ENCODE data around the gene DAGLB. TPM values are rescaled to one million over a fixed set of nuclear protein-coding genes. Genes with fewer than 3 reads are reported as not detected.

DAGLB gene
- total and polyA plus RNA-seq, 2 donors, result 11.1 to 19.4 TPM

DNA sequence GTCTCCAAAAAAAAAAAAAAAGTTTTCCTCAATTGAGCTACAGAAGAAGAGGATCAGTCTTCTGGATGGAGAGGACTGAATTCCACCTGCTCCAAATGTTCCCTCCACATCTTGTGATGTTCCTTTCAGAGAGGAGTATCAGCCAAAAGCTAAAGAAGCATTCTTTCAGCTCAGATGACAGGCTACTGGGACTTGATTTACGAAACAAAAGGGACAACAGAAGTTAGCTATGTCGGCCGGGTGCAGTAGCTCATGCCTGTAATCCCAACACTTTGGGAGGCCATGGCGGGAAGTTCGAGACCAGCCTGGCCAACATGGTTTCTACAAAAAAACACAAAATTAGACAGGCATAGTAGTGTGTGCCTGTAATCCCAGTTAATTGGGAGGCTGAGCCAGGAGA is 7.4 kb downstream of the DAGLB start:
- 99% methylated on average over 5 of the region's 5 CpGs for WGBS
- H3K4me1 ChIP-seq (ENCODE audit: control insufficient read depth in 2 of 2, insufficient read depth in 2 of 2, low read length in 2 of 2), result peaks cover 4 to 33% of the 10 kb centered on the region in 2 donors
- H3K36me3 ChIP-seq (ENCODE audit: control insufficient read depth in 2 of 2, insufficient read depth in 2 of 2, low read length in 1 of 2), result peaks cover 10 to 30% of the 10 kb centered on the region in 2 donors
- no peak for DNase-seq (ENCODE audit: low read depth in 6 of 9, low spot score in 9 of 9)
- no peak overlapping the region for H3K4me3 ChIP-seq (ENCODE audit: low read length in 2 of 2)
- no peak overlapping the region for H3K27ac ChIP-seq (ENCODE audit: low read depth in 1 of 2, low read length in 1 of 2)
- no peaks in the 10 kb centered on the region for H3K27me3 ChIP-seq (ENCODE audit: control insufficient read depth in 2 of 2, insufficient read depth in 1 of 2, low read length in 1 of 2)
- H3K9me3 ChIP-seq (ENCODE audit: control insufficient read depth in 2 of 2, insufficient read depth in 1 of 2, low read length in 1 of 2), result no peaks in the 10 kb centered on the region

DNA sequence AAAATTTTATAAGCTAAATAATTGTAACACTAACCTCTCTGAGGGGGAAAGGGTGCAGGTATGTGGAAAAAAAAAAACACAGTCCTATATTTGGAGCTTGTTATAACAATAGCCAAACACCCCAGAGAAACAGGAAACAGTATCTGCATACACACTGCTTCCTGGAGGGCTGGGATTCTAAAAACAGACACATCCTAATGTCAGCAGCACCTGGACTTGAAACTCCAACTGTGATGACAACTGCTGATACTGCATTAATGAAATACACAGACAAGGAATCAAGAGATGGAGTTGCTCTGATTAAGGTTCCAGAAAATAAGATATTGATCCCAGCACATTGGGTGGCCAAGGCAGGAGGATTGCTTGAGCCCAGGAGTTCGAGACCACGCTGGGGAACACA is 9.3 kb downstream of the DAGLB start:
- H3K4me3 ChIP-seq (ENCODE audit: low read length in 2 of 2), result no peak overlapping the region
- H3K9me3 ChIP-seq (ENCODE audit: control insufficient read depth in 2 of 2, insufficient read depth in 1 of 2, low read length in 1 of 2), result no peaks in the 10 kb centered on the region
- peaks cover 19 to 27% of the 10 kb centered on the region in 2 donors for H3K36me3 ChIP-seq (ENCODE audit: control insufficient read depth in 2 of 2, insufficient read depth in 2 of 2, low read length in 1 of 2)
- peak overlapping the region; percentile 70 to 75 for H3K27ac ChIP-seq (ENCODE audit: low read depth in 1 of 2, low read length in 1 of 2)
- 59% methylated on average over 2 of the region's 2 CpGs for WGBS
- peaks cover 4 to 34% of the 10 kb centered on the region in 2 donors for H3K4me1 ChIP-seq (ENCODE audit: control insufficient read depth in 2 of 2, insufficient read depth in 2 of 2, low read length in 2 of 2)
- peak in 5 of 9 donors; percentile 4 to 68 (median 29) for DNase-seq (ENCODE audit: low read depth in 6 of 9, low spot score in 9 of 9)
- H3K27me3 ChIP-seq (ENCODE audit: control insufficient read depth in 2 of 2, insufficient read depth in 1 of 2, low read length in 1 of 2), result no peaks in the 10 kb centered on the region

GRCh38 chr7:6437251-6437650 is 10.5 kb downstream of the DAGLB start:
- Histone ChIP-seq H3K4me3 (ENCODE audit: low read length in 2 of 2) (no peak overlapping the region), H3K9me3 (ENCODE audit: control insufficient read depth in 2 of 2, insufficient read depth in 1 of 2, low read length in 1 of 2) (no peaks in the 10 kb centered on the region), H3K36me3 (ENCODE audit: control insufficient read depth in 2 of 2, insufficient read depth in 2 of 2, low read length in 1 of 2) (peaks cover 24 to 27% of the 10 kb centered on the region in 2 donors), H3K4me1 (ENCODE audit: control insufficient read depth in 2 of 2, insufficient read depth in 2 of 2, low read length in 2 of 2) (peaks cover 4 to 34% of the 10 kb centered on the region in 2 donors), H3K27me3 (ENCODE audit: control insufficient read depth in 2 of 2, insufficient read depth in 1 of 2, low read length in 1 of 2) (no peaks in the 10 kb centered on the region), H3K27ac (ENCODE audit: low read depth in 1 of 2, low read length in 1 of 2) (peak overlapping the region; percentile 14 to 36)
- DNase-seq (ENCODE audit: low read depth in 6 of 9, low spot score in 9 of 9), result no peak
- 93% methylated on average over 6 of the region's 6 CpGs for WGBS

DNA sequence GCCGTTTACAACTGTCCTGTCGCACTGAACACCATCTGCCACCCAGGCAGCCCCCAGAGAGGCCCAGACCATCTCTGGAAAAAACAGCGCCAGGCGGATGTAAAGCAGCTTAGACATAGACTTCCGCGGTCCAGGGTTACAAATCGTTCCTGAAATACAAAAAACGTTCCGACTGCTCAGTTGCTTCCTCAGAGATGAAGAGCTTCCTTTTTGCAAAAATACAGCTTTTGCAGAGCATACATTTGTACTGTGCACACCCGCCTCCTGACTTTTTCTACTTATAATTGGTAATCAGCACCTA is 11.4 kb downstream of the DAGLB start:
- whole genome bisulfite sequencing, result 8% methylated on average over 10 of the region's 10 CpGs
- H3K27ac ChIP-seq (ENCODE audit: low read depth in 1 of 2, low read length in 1 of 2), result peak overlapping the region; percentile 80 to 85
- peaks cover 22 to 31% of the 10 kb centered on the region in 2 donors for H3K36me3 ChIP-seq (ENCODE audit: control insufficient read depth in 2 of 2, insufficient read depth in 2 of 2, low read length in 1 of 2)
- peak overlapping the region in 1 of 2 donors; percentile 4 for H3K4me3 ChIP-seq (ENCODE audit: low read length in 2 of 2)
- no peaks in the 10 kb centered on the region for H3K9me3 ChIP-seq (ENCODE audit: control insufficient read depth in 2 of 2, insufficient read depth in 1 of 2, low read length in 1 of 2)
- H3K4me1 ChIP-seq (ENCODE audit: control insufficient read depth in 2 of 2, insufficient read depth in 2 of 2, low read length in 2 of 2), result peaks cover 4 to 34% of the 10 kb centered on the region in 2 donors
- peak in 6 of 9 donors; percentile 22 to 75 (median 42) for DNase-seq (ENCODE audit: low read depth in 6 of 9, low spot score in 9 of 9)
- no peaks in the 10 kb centered on the region for H3K27me3 ChIP-seq (ENCODE audit: control insufficient read depth in 2 of 2, insufficient read depth in 1 of 2, low read length in 1 of 2)

- Histone ChIP-seq H3K4me3 (ENCODE audit: low read length in 2 of 2) (peak overlapping the region in 1 of 2 donors; percentile 4), H3K27me3 (ENCODE audit: control insufficient read depth in 2 of 2, insufficient read depth in 1 of 2, low read length in 1 of 2) (no peaks in the 10 kb centered on the region), H3K27ac (ENCODE audit: low read depth in 1 of 2, low read length in 1 of 2) (peak overlapping the region; percentile 80 to 85), H3K9me3 (ENCODE audit: control insufficient read depth in 2 of 2, insufficient read depth in 1 of 2, low read length in 1 of 2) (no peaks in the 10 kb centered on the region), H3K36me3 (ENCODE audit: control insufficient read depth in 2 of 2, insufficient read depth in 2 of 2, low read length in 1 of 2) (peaks cover 27 to 31% of the 10 kb centered on the region in 2 donors), H3K4me1 (ENCODE audit: control insufficient read depth in 2 of 2, insufficient read depth in 2 of 2, low read length in 2 of 2) (peaks cover 4 to 34% of the 10 kb centered on the region in 2 donors)
- 24% methylated on average over 27 of the region's 27 CpGs for WGBS
- peak; percentile 62 to 93 (median 83) for DNase-seq (ENCODE audit: low read depth in 6 of 9, low spot score in 9 of 9)
Observed at GRCh38 chr7:6435486-6436384, 12.0 kb downstream of the DAGLB start.

- Histone ChIP-seq H3K4me1 (ENCODE audit: control insufficient read depth in 2 of 2, insufficient read depth in 2 of 2, low read length in 2 of 2) (peaks cover 4 to 28% of the 10 kb centered on the region in 2 donors), H3K27me3 (ENCODE audit: control insufficient read depth in 2 of 2, insufficient read depth in 1 of 2, low read length in 1 of 2) (no peaks in the 10 kb centered on the region), H3K36me3 (ENCODE audit: control insufficient read depth in 2 of 2, insufficient read depth in 2 of 2, low read length in 1 of 2) (peaks cover 31 to 41% of the 10 kb centered on the region in 2 donors), H3K9me3 (ENCODE audit: control insufficient read depth in 2 of 2, insufficient read depth in 1 of 2, low read length in 1 of 2) (no peaks in the 10 kb centered on the region), H3K4me3 (ENCODE audit: low read length in 2 of 2) (no peak overlapping the region), H3K27ac (ENCODE audit: low read depth in 1 of 2, low read length in 1 of 2) (no peak overlapping the region)
- no peak for DNase-seq (ENCODE audit: low read depth in 6 of 9, low spot score in 9 of 9)
- 96% methylated on average over 17 of the region's 17 CpGs for WGBS
Observed at GRCh38 chr7:6433784-6434615, 13.8 kb downstream of the DAGLB start.

GRCh38 chr7:6432781-6433180 is 15.0 kb downstream of the DAGLB start:
- Histone ChIP-seq H3K27ac (ENCODE audit: low read depth in 1 of 2, low read length in 1 of 2) (no peak overlapping the region), H3K36me3 (ENCODE audit: control insufficient read depth in 2 of 2, insufficient read depth in 2 of 2, low read length in 1 of 2) (peaks cover 43 to 49% of the 10 kb centered on the region in 2 donors), H3K4me3 (ENCODE audit: low read length in 2 of 2) (no peak overlapping the region), H3K9me3 (ENCODE audit: control insufficient read depth in 2 of 2, insufficient read depth in 1 of 2, low read length in 1 of 2) (no peaks in the 10 kb centered on the region), H3K27me3 (ENCODE audit: control insufficient read depth in 2 of 2, insufficient read depth in 1 of 2, low read length in 1 of 2) (no peaks in the 10 kb centered on the region), H3K4me1 (ENCODE audit: control insufficient read depth in 2 of 2, insufficient read depth in 2 of 2, low read length in 2 of 2) (peaks cover 0 to 19% of the 10 kb centered on the region in 2 donors)
- no peak for DNase-seq (ENCODE audit: low read depth in 6 of 9, low spot score in 9 of 9)
- 96% methylated on average over 6 of the region's 6 CpGs for WGBS

DNA sequence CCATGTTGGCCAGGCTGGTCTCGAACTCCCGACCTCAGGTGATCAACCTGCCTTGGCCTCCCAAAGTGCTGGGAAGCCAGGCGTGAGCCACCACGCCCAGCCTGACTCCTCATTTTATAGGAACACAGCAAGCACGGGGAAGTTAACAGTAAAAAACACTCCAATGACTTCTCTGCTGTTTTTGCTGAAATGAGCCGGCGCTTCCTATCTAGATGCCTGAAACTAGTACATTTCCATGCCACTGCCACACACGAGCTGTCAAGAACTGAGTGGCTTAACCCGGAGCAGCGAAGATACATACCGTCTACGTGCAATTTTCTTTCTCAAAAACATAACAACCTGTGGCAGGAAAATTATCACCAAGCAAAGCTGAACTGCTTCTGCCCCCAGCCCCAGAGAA is 16.8 kb downstream of the DAGLB start:
- no peaks in the 10 kb centered on the region for H3K9me3 ChIP-seq (ENCODE audit: control insufficient read depth in 2 of 2, insufficient read depth in 1 of 2, low read length in 1 of 2)
- H3K4me1 ChIP-seq (ENCODE audit: control insufficient read depth in 2 of 2, insufficient read depth in 2 of 2, low read length in 2 of 2), result peaks cover 0 to 5% of the 10 kb centered on the region in 2 donors
- DNase-seq (ENCODE audit: low read depth in 6 of 9, low spot score in 9 of 9), result no peak
- peaks cover 55 to 64% of the 10 kb centered on the region in 2 donors for H3K36me3 ChIP-seq (ENCODE audit: control insufficient read depth in 2 of 2, insufficient read depth in 2 of 2, low read length in 1 of 2)
- H3K27me3 ChIP-seq (ENCODE audit: control insufficient read depth in 2 of 2, insufficient read depth in 1 of 2, low read length in 1 of 2), result no peaks in the 10 kb centered on the region
- no peak overlapping the region for H3K27ac ChIP-seq (ENCODE audit: low read depth in 1 of 2, low read length in 1 of 2)
- WGBS, result 99% methylated on average over 12 of the region's 12 CpGs
- H3K4me3 ChIP-seq (ENCODE audit: low read length in 2 of 2), result no peak overlapping the region

Data from thymus (tissue), 11 donors.